H1 (cell line): ENCODE measurements around the gene SPATA19. TPM values are rescaled to one million over a fixed set of nuclear protein-coding genes. Genes with fewer than 3 reads are reported as not detected.
A peak's percentile ranks its signal among the peaks of the same experiment; 100 is the strongest.

Source experiments
- CTCF ChIA-PET: fragments of 300-600 bp; sonication (Branson Sonifier 250); formaldehyde crosslinking; loops from one replicate; lab custom pipeline; 2021; ENCODE audit not compliant: partially characterized antibody; lab: Charles Lee
- POLR2A ChIA-PET: fragments of 300-600 bp; sonication (Branson Sonifier 250); formaldehyde crosslinking; loops from one replicate; lab custom pipeline; 2021; ENCODE audit warnings: inconsistent platforms; ENCODE audit not compliant: partially characterized antibody; lab: Charles Lee
- DNase-seq, 2 experiments: peaks; one replicate each; pipeline versions ENCODE4 v3.0.0 to v3.0.0-alpha.2; 2010 to 2022; ENCODE audit warnings: low spot score in 2 of 2, low read depth in 1 of 2, mixed read lengths in 1 of 2
- FAIRE-seq: peaks from 2 replicates; lab custom pipeline; 2011; peaks lifted over from hg19 to GRCh38; lab: Jason Lieb, UNC
- H2AFZ ChIP-seq: 2 replicates; pipeline ENCODE4 v1.8.1; 2012; ENCODE audit warnings: low read length, inconsistent platforms
- H2AK5ac ChIP-seq: 2 replicates; pipeline ENCODE4 v1.6.1; 2013; ENCODE audit warnings: low read depth, low read length
- H2BK120ac ChIP-seq: replicated peaks from 2 replicates; pipeline ENCODE3; 2013; ENCODE audit warnings: low read depth, low read length, inconsistent platforms
- H2BK12ac ChIP-seq: 2 replicates; pipeline ENCODE4 v1.6.1; 2013; ENCODE audit warnings: low read depth, low read length
- H2BK15ac ChIP-seq: 2 replicates; pipeline ENCODE4 v1.6.1; 2013; ENCODE audit warnings: low read length
- H2BK20ac ChIP-seq: 2 replicates; pipeline ENCODE4 v1.6.1; 2013; ENCODE audit warnings: low read length
- H2BK5ac ChIP-seq: 2 replicates; pipeline ENCODE4 v1.6.1; 2013; ENCODE audit warnings: low read depth, low read length
- H3K14ac ChIP-seq: 2 replicates; pipeline ENCODE4 v1.6.1; 2013; ENCODE audit warnings: inconsistent platforms; ENCODE audit not compliant: insufficient read length
- H3K18ac ChIP-seq: 2 replicates; pipeline ENCODE4 v1.6.1; 2013; ENCODE audit warnings: low read length; ENCODE audit errors: extremely low read depth
- H3K23ac ChIP-seq: 2 replicates; pipeline ENCODE4 v1.6.1; 2013; ENCODE audit warnings: inconsistent platforms; ENCODE audit not compliant: insufficient read length
- H3K23me2 ChIP-seq: 2 replicates; pipeline ENCODE4 v1.6.1; 2013; ENCODE audit warnings: low read depth, low read length
- H3K27ac ChIP-seq: 2 replicates; pipeline ENCODE4 v1.6.1; 2011; ENCODE audit warnings: low read depth, low read length, inconsistent platforms
- H3K27me3 ChIP-seq, 4 experiments: replicated peaks in 1 of 4; 1 replicate in 1 of 4; 2 replicates in 3 of 4; pipeline versions ENCODE4 v1.6.1 to v1.8.1; 2011 to 2013; ENCODE audit warnings: low read length in 3 of 4, mild to moderate bottlenecking in 3 of 4, inconsistent platforms in 2 of 4, mixed read lengths in 2 of 4, moderate library complexity in 1 of 4; ENCODE audit not compliant: control insufficient read depth in 3 of 4, insufficient read depth in 3 of 4; ENCODE audit errors: extremely low read depth in 1 of 4
- H3K36me3 ChIP-seq, 4 experiments: 2 replicates each; pipeline versions ENCODE4 v1.6.1 to v1.8.1; 2011 to 2013; ENCODE audit warnings: mild to moderate bottlenecking in 4 of 4, low read length in 3 of 4, moderate library complexity in 2 of 4, control low read depth in 1 of 4, inconsistent platforms in 1 of 4; ENCODE audit not compliant: insufficient read depth in 4 of 4, control insufficient read depth in 2 of 4
- H3K4ac ChIP-seq: replicated peaks from 2 replicates; pipeline ENCODE3; 2013; ENCODE audit warnings: low read length, low read depth, mixed read lengths, inconsistent platforms; ENCODE audit not compliant: insufficient read length
- H3K4me1 ChIP-seq, 4 experiments: replicated peaks in 1 of 4; 1 replicate in 1 of 4; 2 replicates in 3 of 4; pipeline versions ENCODE4 v1.6.1 to v1.8.1; 2011 to 2013; ENCODE audit warnings: low read length in 3 of 4, inconsistent platforms in 2 of 4, mixed read lengths in 1 of 4; ENCODE audit not compliant: insufficient read depth in 4 of 4, control insufficient read depth in 3 of 4
- H3K4me2 ChIP-seq, 2 experiments: 2 replicates each; pipeline versions ENCODE4 v1.6.1 to v1.8.1; 2011 to 2013; ENCODE audit warnings: low read depth in 2 of 2, low read length in 2 of 2, control low read depth in 1 of 2, inconsistent platforms in 1 of 2, mild to moderate bottlenecking in 1 of 2; ENCODE audit not compliant: insufficient read depth in 1 of 2
- H3K4me3 ChIP-seq, 4 experiments: fragments of 200-600, 300-600 bp in 1 of 4; sonication (generic), shearing (Covaris generic), sonication (Bioruptor Twin) in 1 of 4; 2 replicates each; pipeline versions ENCODE4 v1.5.1 to v1.8.1; 2011 to 2016; ENCODE audit warnings: low read length in 4 of 4, low read depth in 3 of 4, control low read depth in 2 of 4, inconsistent platforms in 2 of 4, mild to moderate bottlenecking in 2 of 4, mixed read lengths in 1 of 4, moderate library complexity in 1 of 4; ENCODE audit not compliant: insufficient read depth in 2 of 4; ENCODE audit errors: extremely low read depth in 1 of 4
- H3K56ac ChIP-seq: replicated peaks from 2 replicates; pipeline ENCODE3; 2013; ENCODE audit warnings: low read depth, mild to moderate bottlenecking, mixed read lengths, low read length, inconsistent platforms; ENCODE audit not compliant: insufficient read length
- H3K79me1 ChIP-seq: 2 replicates; pipeline ENCODE4 v1.6.1; 2013; ENCODE audit warnings: low read depth, low read length, control low read depth
- H3K79me2 ChIP-seq, 2 experiments: 2 replicates each; pipeline versions ENCODE4 v1.6.1 to v1.8.1; 2012 to 2013; ENCODE audit warnings: low read length in 2 of 2, mild to moderate bottlenecking in 2 of 2, inconsistent platforms in 1 of 2; ENCODE audit not compliant: insufficient read depth in 2 of 2, control insufficient read depth in 1 of 2
- H3K9ac ChIP-seq, 4 experiments: replicated peaks in 1 of 4; 1 replicate in 1 of 4; 2 replicates in 3 of 4; pipeline versions ENCODE4 v1.6.1 to v1.8.1; 2011 to 2013; ENCODE audit warnings: low read depth in 3 of 4, low read length in 3 of 4, control low read depth in 2 of 4, mild to moderate bottlenecking in 2 of 4, moderate library complexity in 2 of 4, inconsistent platforms in 1 of 4; ENCODE audit errors: extremely low read depth in 1 of 4
- H3K9me3 ChIP-seq, 2 experiments: 2 replicates each; pipeline versions ENCODE4 v1.6.1 to v1.8.1; 2012 to 2013; ENCODE audit warnings: mild to moderate bottlenecking in 2 of 2, moderate library complexity in 2 of 2, control low read depth in 1 of 2, inconsistent platforms in 1 of 2, low read depth in 1 of 2, low read length in 1 of 2, mixed read lengths in 1 of 2; ENCODE audit not compliant: insufficient read depth in 2 of 2
- H4K20me1 ChIP-seq, 2 experiments: replicated peaks in 1 of 2; 2 replicates each; pipeline versions ENCODE3 to v1.8.1; 2011 to 2013; ENCODE audit warnings: inconsistent platforms in 2 of 2, low read length in 2 of 2, mild to moderate bottlenecking in 1 of 2; ENCODE audit not compliant: insufficient read depth in 2 of 2, control insufficient read depth in 1 of 2
- H4K5ac ChIP-seq: 2 replicates; pipeline ENCODE4 v1.6.1; 2013; ENCODE audit warnings: low read length, low read depth, mixed read lengths, inconsistent platforms; ENCODE audit not compliant: insufficient read length
- H4K8ac ChIP-seq: 2 replicates; pipeline ENCODE4 v1.8.0; 2013; ENCODE audit warnings: mild to moderate bottlenecking, moderate library complexity, low read length, inconsistent platforms; ENCODE audit not compliant: insufficient read depth; ENCODE audit errors: extremely low read depth
- H4K91ac ChIP-seq: replicated peaks from 2 replicates; pipeline ENCODE3; 2013; ENCODE audit warnings: low read length, mixed read lengths, inconsistent platforms; ENCODE audit not compliant: insufficient read length
- YY1 ChIP-seq: IDR thresholded peaks from 2 replicates; pipeline ENCODE4 v1.6.1; 2011; ENCODE audit warnings: low read depth, mild to moderate bottlenecking, low read length
- ZNF274 ChIP-seq: IDR thresholded peaks from 2 replicates; pipeline ENCODE4 v1.7.0; 2012; ENCODE audit warnings: low read length, borderline replicate concordance; ENCODE audit errors: extremely low read depth
- WGBS, 2 experiments: shearing (Covaris generic) in 1 of 2; methylation state at CpG; one replicate each; pipeline versions ENCODE4 v1.1.6 to v1.1.7; 2013 to 2015; ENCODE audit warnings: low lambda C conversion rate in 2 of 2, mixed read lengths in 2 of 2, inconsistent platforms in 1 of 2, low coverage in 1 of 2, missing lambda C conversion rate in 1 of 2; ENCODE audit not compliant: insufficient replicate concordance in 2 of 2, insufficient coverage in 1 of 2, insufficient read length in 1 of 2; ENCODE audit errors: extremely low coverage in 1 of 2, missing lambda C conversion rate in 1 of 2; 5-methylcytosine and 5-hydroxymethylcytosine counted together
- polyA plus RNA-seq, 7 experiments: library from polyadenylated mRNA; depleted of rRNA in 3 of 7; stranded (reverse) in 5 of 7; unstranded in 2 of 7; fragments of >200 nt in 5 of 7; fragments of 200-250 nt in 2 of 7; gene quantifications; 1 replicate in 5 of 7; 2 replicates in 1 of 7; 4 replicates in 1 of 7; pipeline versions ENCODE4 v1.2.1 to v1.2.3, GENCODE V29; 2011 to 2013; ENCODE audit warnings: missing spikeins in 2 of 7, mixed read lengths in 2 of 7
- total RNA-seq: library from RNA; stranded (reverse); fragmentation: NEBNext Ultra II Directional; extraction: Animal tissue kit (Norgen Biotek cat#: 25700); gene quantifications from 2 replicates; pipeline ENCODE4 v1.2.1, GENCODE V29; 2021

The SPATA19 gene
- total and polyA plus RNA-seq, 2 of the 8 experiments (the other 6 are each of a cell fraction or from before 2014, with no cell fraction given), result not detected

- no peak overlapping the region for H2BK20ac ChIP-seq
- no peak overlapping the region for H3K9ac ChIP-seq
- H3K9me3 ChIP-seq, result peaks cover 4 to 7% of the 10 kb centered on the region in 2 experiments
- H3K27me3 ChIP-seq, result no peaks in the 10 kb centered on the region
- CTCF ChIA-PET, result no interaction called here
- H2BK5ac ChIP-seq, result no peak overlapping the region
- no peak overlapping the region for H4K5ac ChIP-seq
- H2AFZ ChIP-seq, result no peak overlapping the region
- FAIRE-seq, result no peak
- no peak overlapping the region for H3K56ac ChIP-seq
- H2BK120ac ChIP-seq, result no peak overlapping the region
- no peaks in the 10 kb centered on the region for H3K36me3 ChIP-seq
- no peaks in the 10 kb centered on the region for H3K23me2 ChIP-seq
- H3K79me1 ChIP-seq, result no peaks in the 10 kb centered on the region
- H3K79me2 ChIP-seq, result no peaks in the 10 kb centered on the region
- no peak overlapping the region for H2AK5ac ChIP-seq
- H3K4me3 ChIP-seq, result no peak overlapping the region
- H2BK12ac ChIP-seq, result no peak overlapping the region
- H3K27ac ChIP-seq, result no peak overlapping the region
- no peak overlapping the region for H3K14ac ChIP-seq
- no peak overlapping the region for H3K4me2 ChIP-seq
- TF ChIP-seq YY1 (no peak), ZNF274 (peak; percentile 63; the same call in 1 of the 2 replicates)
- DNase-seq, result no peak
- no peak overlapping the region for H4K8ac ChIP-seq
- no peak overlapping the region for H2BK15ac ChIP-seq
- H4K91ac ChIP-seq, result no peak overlapping the region
- peaks cover 0 to 6% (median 0%) of the 10 kb centered on the region in 4 experiments; a peak in 1 of 7 replicates for H3K4me1 ChIP-seq
- H3K18ac ChIP-seq, result no peak overlapping the region
- POLR2A ChIA-PET, result no interaction called here
- no peak overlapping the region for H3K4ac ChIP-seq
- H4K20me1 ChIP-seq, result no peaks in the 10 kb centered on the region
- 95% methylated on average over 2 of the region's 2 CpGs; no CpG with 5 or more reads in 1 of the 2 experiments for WGBS, 2 experiments
- H3K23ac ChIP-seq, result no peak overlapping the region
Observed at GRCh38 chr11:133795088-133795487, 50.2 kb downstream of the SPATA19 start.
